GM12864 (cell line): ENCODE data around the gene TIPRL.

Experiments
- DNase-seq: peaks from one replicate; pipeline ENCODE4 v3.0.0-alpha.2; 2011; ENCODE audit warnings: low read depth
- H3K4me3 ChIP-seq: 2 replicates; pipeline ENCODE4 v1.5.1; 2011; ENCODE audit warnings: mild to moderate bottlenecking, low read depth, low read length, control low read depth
- CTCF ChIP-seq: IDR thresholded peaks from 2 replicates; pipeline ENCODE4 v1.5.1; 2011; ENCODE audit warnings: low read depth, mild to moderate bottlenecking, moderate library complexity, low read length, control low read depth, inconsistent platforms; ENCODE audit errors: missing control alignments

Gene TIPRL

DNA sequence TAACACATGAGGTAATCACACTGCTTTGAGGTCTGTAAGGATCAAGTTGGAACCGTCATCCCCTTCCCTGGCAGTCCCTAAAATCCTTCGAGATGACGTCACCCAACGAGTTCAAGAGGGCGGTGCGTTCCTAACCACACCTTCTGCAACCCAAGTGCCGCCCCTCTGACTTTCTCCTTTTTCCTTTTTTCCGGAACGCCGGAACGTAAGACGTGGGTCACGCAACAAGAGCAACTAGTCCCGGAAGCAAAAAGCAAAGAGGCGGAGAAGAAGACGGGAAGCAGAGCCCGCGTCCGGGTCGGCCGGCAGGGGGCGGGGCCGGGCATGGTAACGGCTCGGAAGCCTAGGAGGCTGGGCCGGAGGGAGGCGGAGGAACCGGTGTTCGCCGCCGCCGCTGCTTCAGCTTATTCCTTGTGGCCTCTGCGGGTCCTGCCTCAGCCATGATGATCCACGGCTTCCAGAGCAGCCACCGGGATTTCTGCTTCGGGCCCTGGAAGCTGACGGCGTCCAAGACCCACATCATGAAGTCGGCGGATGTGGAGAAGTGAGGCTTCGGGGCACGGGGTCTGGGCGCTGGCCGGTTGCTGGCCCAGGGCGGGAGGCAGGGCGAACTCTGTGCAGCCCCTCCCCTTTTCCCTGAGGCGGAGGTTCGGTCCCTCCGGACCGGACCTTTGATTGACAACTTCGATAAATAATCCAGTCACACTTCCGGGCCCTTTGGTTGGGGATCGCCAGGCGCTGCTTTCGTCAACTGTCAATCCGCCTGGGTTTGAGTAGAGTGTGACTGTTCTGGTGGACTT lies at the start of gene TIPRL:
TSS of gene TIPRL (plus strand) at position 325 of the 800 bp plus-strand sequence. CDS start at position 441, 116 bp downstream.
- peak within 1 kb of the TSS; percentile 86 for H3K4me3 ChIP-seq
- TF ChIP-seq CTCF: peak; percentile 50
- DNase-seq: peak; percentile 93

DNA sequence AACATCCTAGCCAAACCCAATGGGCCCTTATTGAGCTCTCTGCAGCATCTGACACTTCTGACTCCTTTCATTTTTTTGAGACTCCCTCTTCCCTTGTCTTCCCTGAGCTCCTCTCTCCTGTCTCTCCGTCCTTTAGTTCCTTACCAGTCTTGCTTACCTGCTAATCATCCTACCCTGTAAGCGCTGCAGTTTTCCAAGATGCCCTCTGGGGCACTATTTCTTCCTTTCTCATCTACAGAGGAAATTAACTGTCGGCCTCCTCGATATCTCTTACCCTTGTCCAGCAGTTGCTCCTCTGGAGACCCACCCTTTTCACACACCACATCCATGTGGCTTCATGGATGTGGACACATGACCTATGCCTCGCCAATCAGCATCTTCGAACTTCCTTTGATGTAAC lies 48.8 kb upstream of the TIPRL start:
- no peak for TF ChIP-seq CTCF
- DNase-seq: no peak
- H3K4me3 ChIP-seq: no peak overlapping the region

DNA sequence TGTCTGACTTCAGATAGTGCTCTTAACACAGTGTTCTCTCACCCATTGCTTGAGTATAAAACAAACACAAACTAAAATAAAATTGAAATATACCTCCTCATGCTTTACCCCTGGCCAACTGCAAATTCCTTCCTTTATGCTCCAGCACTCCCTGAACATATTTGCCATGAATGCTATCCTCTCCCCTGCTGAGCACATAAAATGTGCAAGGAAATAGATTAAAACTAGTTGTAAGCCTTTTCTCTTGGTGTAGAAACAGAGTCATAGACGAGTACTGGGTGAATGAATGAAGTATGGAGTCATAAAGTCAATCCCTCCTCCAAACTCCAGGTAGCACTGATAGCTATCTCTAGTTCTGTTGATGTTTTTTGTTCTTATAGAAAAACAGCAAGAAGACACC lies 44.6 kb upstream of the TIPRL start:
- TF ChIP-seq CTCF: no peak
- no peak for DNase-seq
- no peak overlapping the region for H3K4me3 ChIP-seq

DNA sequence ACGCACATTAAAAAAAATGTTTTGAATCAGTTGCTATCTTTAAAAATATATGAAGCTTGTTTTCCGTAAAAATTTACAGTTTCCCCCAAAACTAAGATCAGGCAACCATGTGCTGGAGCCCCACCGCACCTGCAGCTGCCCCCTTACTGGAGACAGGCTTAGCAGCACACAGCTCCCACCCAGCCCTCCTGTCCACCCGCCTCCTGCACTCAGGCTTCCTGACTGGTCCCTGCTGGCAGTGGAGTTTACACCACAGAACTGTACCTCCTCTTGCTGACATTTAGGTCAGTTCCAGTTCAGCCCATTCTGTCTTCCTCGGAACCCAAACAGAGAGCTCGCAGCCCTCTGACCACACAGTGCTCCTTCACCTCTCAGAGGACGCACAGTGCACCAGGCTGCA lies 44.1 kb upstream of the TIPRL start:
- no peak for TF ChIP-seq CTCF
- DNase-seq: no peak
- no peak overlapping the region for H3K4me3 ChIP-seq

DNA sequence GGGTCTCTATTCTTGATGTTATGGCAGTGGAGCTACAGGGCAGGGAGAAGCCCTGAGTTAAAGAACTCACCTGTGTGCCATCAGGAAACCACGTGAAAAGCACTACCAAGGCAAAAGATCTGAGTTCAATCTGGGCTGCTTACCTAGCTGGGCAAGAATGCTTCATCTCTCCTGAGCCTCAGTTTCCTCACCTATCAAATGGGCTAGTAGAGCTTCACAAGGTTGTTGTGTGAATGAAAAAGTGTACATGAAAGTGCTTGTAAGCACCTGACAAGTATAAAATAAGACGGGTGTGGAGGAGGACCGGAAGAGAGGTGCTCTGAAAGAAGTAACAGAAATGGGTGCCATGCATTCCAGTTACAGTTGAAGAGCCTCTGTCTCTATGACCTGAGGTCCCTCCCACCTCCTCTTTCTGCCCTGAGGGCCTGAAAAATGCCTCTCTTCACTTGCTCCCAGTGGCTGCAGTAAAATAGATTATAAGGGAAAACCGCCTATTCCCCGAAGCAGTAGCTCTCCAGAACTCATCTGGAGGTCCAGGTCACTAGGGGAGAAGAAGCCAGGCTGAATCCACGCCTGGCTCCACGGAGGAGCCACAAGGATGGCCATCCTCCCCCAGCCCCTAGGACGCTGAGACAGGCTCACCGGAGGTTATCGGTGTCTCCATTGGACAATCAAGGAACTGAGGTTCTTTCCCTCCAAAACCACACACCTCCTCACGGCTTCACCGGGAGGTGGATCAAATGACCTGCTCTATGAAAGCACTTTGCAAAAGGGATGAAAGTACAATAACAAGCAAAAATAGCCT lies 43.4 kb upstream of the TIPRL start:
- TF ChIP-seq CTCF: no peak
- no peak for DNase-seq
- H3K4me3 ChIP-seq: peak overlapping the region; percentile 64

GRCh38 chr1:168135921-168136708 lies 42.6 kb upstream of the TIPRL start:
- no peak for DNase-seq
- H3K4me3 ChIP-seq: peak overlapping the region; percentile 64
- TF ChIP-seq CTCF: peak; percentile 6
